Effector CD4-positive, alpha-beta T cell (primary cell): ENCODE data around the gene SELPLG.
"Not testable (repeated sequence)": the region's sequence is repeated elsewhere in the genome, so short reads cannot be mapped to it uniquely, and the experiment has no call there.

Source experiments
- DNase-seq: peaks from one replicate; pipeline ENCODE4 v3.0.0-alpha.2; 2020

SELPLG gene

GRCh38 chr12:108638141-108638827 is 4.6 kb upstream of the SELPLG start:
- no peak for DNase-seq

DNA sequence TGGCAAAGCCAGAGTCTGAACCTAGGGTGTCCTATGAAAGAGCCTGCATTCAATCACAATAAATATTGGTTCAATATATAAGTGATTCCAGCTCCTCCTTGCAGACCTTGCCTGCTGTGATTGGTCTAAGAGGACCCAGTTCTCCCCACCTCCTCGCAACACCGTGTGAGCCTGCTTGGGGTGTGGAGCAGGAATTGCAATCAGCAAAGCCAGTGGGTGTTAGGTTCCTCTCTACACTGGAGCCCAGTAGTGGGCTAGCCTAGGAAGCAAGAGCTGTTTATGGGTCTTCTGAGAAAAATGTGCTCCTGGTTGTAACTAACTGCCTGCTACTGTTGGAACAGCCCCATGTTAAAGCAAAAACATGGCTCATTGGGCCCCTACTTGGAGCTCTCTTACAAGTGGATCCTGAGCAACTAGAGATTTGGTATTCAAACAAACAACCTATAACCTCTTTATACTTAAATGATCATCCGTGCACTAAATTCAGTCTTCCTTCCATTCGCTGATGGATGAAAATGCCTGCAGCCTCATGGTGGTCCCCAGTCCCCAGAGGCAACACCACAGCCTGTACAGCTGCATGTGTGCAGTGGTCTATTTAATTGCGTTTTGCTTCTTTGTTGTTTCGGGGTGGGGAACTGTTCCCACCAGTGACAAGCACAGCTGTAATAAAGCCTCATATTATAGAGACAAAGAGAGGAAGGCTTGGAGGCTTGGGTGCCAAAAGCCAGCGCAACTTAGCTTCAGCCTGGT is 3.7 kb upstream of the SELPLG start:
- no peak for DNase-seq

- no peak for DNase-seq
Measured at GRCh38 chr12:108635997-108636808, 2.5 kb upstream of the SELPLG start.

GRCh38 chr12:108635201-108635996 is 1.7 kb upstream of the SELPLG start:
- peak; percentile 43 for DNase-seq

DNA sequence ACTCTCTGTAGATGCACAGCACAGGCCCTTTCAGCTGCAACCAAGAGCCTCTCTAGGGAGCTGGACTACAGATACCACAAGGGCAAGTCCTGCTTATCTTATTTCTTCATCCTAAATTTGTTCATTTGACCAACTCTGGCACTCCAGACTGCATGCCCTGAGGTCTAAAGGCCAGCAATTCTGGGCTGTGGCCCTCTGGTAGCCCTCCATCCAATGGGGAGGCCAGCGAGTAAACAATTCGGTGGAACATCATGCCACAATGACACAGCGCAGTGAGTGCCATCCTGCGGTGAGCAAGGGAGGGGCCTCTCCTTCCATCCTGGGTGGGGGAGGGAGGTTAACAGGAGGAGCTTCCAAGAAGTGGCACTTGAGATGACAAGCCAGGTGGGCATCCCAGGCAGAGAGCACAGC is 652 bp upstream of the SELPLG start:
- peak; percentile 30 for DNase-seq

- no peak for DNase-seq
Measured at GRCh38 chr12:108633081-108633533, 587 bp downstream of the SELPLG start.

DNA sequence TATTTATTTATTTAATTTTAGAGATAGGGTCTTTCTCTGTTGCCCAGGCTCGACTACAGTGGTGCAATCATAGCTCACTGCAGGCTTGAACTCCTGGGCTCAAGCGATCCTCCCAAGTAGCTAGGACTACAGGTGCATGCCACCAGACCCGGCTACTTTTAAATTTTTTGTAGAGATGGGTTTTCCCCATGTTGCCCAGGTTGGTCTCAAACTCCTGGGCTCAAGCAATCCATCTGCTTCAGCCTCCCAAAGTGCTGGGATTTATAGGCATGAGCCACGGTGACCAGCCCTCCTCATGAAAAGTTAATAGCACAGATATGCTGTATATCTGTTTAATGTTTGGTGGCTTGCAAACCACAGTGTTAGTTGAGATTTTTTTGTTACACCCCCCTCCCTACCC is 2.4 kb downstream of the SELPLG start:
- DNase-seq, result not testable (repeated sequence)

- DNase-seq, result no peak
Measured at GRCh38 chr12:108630481-108631207, 3.0 kb downstream of the SELPLG start.

DNA sequence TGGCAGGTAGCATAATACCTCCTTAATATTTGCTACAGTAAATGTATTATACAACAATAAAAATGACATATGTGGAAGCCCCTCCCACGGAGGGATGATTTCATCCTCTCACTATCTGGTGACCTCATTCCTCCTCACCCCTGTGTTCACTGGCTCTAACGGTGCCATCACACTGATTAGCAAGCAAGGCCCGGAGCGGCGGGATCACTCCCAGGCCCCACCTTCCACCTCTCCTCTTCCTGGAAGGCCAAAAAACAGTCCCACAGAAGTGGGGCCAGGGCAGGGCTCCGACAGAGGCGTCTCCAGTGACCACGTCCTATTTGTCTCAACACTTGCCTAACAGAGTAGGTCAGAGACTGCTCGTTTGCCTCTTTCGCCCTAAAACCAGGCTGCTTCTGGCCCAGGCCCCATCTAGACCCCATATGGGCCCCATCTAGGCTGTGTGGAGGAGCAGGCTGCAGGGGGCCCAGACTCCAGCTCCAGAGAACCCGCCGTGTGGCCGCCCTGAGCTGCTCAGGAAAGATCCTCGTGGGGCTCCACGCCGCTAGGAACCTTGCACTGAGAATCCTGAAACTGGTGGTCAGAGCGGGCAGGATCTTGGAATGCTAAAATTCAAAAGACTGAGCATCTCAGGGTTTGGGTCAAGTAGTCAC is 3.7 kb downstream of the SELPLG start:
- DNase-seq, result peak; percentile 61

- DNase-seq, result no peak
Measured at GRCh38 chr12:108629151-108629550, 4.5 kb downstream of the SELPLG start.

DNA sequence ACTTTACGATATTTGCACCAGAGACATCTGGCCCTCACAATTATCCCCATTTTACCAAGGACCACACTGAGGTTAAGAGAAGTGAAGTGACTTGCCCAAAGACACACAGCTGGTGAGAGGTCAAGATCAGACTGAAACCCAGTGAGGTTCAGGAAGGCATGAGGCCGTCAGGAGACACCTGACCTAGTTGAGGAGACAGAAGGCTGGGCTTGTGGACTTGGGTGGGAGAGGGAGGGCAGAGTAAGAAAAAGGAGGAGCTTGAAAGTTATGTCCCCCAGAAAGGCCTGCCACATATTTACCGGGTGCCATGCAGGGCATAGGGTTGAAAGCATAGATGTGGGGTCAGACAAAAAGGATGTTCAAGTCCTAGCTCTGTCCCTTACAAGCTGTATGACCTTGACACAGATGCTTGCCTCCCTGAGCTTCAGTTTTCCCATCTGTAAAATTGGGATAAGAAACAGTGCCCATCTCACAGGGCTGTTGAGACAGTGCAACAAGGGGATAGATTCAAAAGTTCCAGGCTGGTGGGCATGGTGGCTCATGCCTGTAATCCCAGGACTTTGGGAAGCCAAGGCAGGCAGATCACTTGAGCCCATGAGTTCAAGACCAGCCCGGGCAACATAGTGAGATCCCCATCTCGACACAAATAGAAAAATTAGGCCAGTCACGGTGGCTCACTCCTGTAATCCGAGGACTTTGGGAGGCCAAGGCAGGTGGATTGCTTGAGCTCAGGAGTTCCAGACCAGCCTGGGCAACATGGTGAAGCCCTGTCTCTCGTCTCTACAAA is 6.4 kb downstream of the SELPLG start:
- no peak for DNase-seq

DNA sequence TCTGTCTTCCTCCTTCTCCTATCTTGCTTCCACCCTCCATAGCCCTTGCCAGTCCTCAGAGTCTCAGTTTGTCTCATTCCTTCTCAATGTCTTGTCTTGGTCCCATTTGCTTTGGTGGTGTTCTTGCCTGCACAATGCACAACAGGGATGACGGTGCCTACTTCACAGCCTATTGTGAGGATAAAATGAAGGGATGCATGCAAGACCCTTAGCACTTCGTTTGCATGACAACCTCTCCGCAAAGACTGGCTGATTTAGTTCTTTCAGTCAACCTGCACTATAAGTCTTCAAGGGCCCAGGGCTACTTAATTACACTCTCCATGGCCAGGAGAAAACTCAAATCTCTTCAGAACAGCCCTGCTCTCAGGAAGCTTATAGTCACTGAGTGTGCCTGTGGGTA is 8.5 kb downstream of the SELPLG start:
- DNase-seq, result no peak

DNA sequence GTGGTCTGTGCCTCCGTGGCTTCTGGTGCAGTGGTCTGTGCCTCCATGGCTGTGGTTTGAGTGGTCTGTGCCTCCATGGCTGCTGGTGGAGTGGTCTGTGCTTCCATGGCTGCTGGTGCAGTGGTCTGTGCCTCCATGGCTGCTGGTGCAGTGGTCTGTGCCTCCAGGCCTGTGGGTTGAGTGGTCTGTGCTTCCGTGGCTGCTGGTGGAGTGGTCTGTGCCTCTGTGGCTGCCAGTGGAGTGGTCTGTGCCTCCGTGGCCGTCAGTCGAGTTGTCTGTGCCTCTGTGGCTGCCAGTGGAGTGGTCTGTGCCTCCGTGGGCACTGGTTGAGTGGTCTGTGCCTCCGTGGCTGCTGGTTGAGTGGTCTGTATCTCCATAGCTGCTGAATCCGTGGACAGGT is 10.1 kb downstream of the SELPLG start:
- no peak for DNase-seq

DNA sequence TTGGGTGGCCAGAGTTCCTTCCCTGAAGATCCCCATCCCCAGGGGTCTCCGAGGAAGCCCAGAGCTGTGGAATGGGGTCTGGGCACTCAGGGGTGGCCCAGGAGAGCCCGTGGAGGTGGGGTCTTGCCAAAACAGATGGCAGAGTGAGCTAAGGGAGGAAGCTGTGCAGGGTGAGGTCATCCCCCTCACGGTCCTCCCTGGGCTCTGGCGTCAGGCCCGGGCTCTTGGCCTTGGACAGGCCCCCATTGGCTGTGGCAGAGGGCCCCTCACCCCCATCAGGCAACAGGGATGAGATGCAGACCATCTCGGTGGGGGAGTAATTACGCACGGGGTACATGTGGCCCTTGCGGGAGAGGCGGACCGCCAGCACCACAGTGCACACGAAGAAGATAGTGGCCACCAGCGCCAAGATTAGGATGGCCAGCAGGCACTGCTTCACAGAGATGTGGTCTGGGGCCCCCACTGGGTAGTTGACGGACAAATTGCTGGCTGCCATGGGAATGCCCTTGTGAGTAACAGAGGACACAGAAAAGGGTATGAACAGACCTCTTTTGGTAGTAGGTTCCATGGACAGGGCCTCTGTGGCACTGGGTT is 10.7 kb downstream of the SELPLG start:
- DNase-seq, result no peak

- no peak for DNase-seq
Measured at GRCh38 chr12:108622421-108622820, 11.3 kb downstream of the SELPLG start.

DNA sequence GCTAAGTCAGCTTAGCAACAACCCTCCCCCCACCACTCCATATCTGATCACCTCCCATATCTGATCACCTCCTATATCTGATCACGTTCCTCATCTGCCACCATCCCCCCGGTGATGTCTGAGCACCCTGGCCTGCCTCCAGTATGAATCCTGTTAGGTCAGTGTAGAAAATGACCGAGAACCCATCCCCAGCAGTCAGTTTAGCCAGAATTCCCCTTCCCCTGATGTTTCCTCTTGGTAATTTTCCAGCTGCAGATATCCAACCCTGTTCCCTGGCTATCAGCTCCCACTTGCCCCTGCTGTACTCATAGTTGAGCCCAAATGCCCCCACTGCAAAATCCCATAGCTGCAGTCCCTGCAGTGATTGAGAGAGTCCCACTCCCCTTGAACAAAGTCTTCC is 12.5 kb downstream of the SELPLG start:
- DNase-seq, result no peak

GRCh38 chr12:108620236-108620879 is 13.3 kb downstream of the SELPLG start:
- DNase-seq, result no peak

- no peak for DNase-seq
Measured at GRCh38 chr12:108619369-108620160, 14.1 kb downstream of the SELPLG start.

GRCh38 chr12:108618953-108619274 is 14.8 kb downstream of the SELPLG start:
- not testable (repeated sequence) for DNase-seq
